ENCODE results near the gene EFCAB8.

Gene EFCAB8

DNA sequence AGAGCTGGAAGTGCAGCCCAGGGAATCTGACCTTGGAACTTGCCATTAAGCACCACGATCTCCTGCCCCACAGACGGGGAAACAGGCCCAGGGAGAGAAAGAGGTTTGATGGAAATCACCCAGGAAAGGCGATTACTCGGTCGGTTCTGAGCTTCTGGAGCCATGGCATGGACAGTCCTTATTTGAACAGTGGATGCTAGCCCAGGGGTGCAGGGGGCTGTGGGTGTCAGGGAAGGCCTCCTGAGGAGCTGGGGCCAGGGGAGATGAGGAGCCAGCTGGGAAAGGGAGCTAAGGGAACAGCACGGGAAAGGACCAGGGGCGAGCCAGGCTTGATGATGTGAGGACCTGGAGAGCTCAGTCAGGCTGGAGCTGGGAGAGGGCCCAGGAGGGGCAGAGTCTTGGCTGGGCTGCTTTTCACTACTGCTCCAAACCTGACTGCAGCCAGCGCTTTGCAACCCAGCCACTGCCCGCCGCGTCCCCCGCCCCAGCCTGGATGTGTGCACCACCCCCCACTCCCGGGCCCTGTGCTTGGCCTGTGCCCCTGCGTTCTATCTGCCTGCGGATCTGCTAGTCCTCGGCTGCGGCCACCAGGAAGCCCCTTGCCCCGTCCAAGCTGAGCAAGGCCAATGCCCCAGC, 127.7 kb downstream of the EFCAB8 start:
- no peaks in the 10 kb centered on the region for H3K27me3 ChIP-seq (ENCODE audit: control insufficient read depth, insufficient read depth, low read length)
- TF ChIP-seq, protein P1, sequence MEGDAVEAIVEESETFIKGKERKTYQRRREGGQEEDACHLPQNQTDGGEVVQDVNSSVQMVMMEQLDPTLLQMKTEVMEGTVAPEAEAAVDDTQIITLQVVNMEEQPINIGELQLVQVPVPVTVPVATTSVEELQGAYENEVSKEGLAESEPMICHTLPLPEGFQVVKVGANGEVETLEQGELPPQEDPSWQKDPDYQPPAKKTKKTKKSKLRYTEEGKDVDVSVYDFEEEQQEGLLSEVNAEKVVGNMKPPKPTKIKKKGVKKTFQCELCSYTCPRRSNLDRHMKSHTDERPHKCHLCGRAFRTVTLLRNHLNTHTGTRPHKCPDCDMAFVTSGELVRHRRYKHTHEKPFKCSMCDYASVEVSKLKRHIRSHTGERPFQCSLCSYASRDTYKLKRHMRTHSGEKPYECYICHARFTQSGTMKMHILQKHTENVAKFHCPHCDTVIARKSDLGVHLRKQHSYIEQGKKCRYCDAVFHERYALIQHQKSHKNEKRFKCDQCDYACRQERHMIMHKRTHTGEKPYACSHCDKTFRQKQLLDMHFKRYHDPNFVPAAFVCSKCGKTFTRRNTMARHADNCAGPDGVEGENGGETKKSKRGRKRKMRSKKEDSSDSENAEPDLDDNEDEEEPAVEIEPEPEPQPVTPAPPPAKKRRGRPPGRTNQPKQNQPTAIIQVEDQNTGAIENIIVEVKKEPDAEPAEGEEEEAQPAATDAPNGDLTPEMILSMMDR (IDR thresholded peaks at IDR 0.05), result no peak
- no peak overlapping the region for H3K27ac ChIP-seq
- no peaks in the 10 kb centered on the region for H3K36me3 ChIP-seq (ENCODE audit: control insufficient read depth, insufficient read depth, low read length)
- H2AFZ ChIP-seq, result no peak overlapping the region
- no peaks in the 10 kb centered on the region for H3K4me1 ChIP-seq
- no peaks in the 10 kb centered on the region for H3K79me2 ChIP-seq
- no peak overlapping the region for H3K9ac ChIP-seq
- no peak overlapping the region for H3K4me2 ChIP-seq (ENCODE audit: low read length)
- H3K9me3 ChIP-seq (ENCODE audit: control insufficient read depth, low read length), result no peaks in the 10 kb centered on the region
- H3K4me3 ChIP-seq (ENCODE audit: low read depth, low read length), result no peak overlapping the region

DNA sequence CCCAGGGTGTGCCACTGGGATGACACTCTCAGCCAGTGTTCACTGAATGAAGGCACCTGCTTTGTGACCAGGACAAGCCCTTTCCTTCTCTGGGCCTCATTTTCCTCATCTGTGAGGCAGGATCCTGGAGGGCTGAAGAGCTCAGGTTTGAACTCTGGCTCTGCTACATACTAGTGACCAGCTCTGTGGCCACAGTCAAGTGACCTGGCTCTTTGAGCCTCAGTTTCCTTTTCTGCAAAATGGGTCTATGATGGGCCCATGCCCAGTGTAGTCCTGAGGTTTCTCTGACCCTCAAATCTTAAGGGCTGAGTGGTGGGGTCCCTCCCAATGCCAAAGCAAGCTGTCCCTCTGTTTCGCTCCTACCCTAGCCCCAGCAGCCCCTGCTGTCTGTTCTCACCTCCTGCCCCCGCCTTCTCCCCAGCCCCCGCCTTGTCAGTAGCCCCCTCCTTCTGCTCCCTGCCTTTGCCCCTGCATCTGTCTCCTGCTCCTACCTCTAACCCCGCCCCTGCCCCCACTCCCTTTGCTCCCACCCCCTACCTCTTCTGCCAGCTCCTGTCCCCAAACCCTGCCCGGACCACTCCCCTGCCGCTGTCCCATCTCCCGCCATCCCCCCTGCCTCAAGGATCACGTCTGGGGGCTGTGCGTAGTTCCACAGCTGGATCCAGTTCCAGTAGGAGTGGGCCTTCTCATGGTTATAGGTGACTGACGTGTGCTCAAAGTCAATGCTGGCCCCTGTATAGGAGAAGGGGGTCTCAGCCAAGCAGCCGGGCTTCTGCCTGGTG, 128.5 kb downstream of the EFCAB8 start:
- Histone ChIP-seq H3K27me3 (ENCODE audit: control insufficient read depth, insufficient read depth, low read length) (no peaks in the 10 kb centered on the region), H3K4me2 (ENCODE audit: low read length) (no peak overlapping the region), H3K4me1 (no peaks in the 10 kb centered on the region), H2AFZ (no peak overlapping the region), H3K79me2 (no peaks in the 10 kb centered on the region), H3K27ac (no peak overlapping the region), H3K9me3 (ENCODE audit: control insufficient read depth, low read length) (no peaks in the 10 kb centered on the region), H3K4me3 (ENCODE audit: low read depth, low read length) (no peak overlapping the region), H3K36me3 (ENCODE audit: control insufficient read depth, insufficient read depth, low read length) (no peaks in the 10 kb centered on the region), H3K9ac (no peak overlapping the region)
- TF ChIP-seq, protein P1 (IDR thresholded peaks at IDR 0.05), result no peak

DNA sequence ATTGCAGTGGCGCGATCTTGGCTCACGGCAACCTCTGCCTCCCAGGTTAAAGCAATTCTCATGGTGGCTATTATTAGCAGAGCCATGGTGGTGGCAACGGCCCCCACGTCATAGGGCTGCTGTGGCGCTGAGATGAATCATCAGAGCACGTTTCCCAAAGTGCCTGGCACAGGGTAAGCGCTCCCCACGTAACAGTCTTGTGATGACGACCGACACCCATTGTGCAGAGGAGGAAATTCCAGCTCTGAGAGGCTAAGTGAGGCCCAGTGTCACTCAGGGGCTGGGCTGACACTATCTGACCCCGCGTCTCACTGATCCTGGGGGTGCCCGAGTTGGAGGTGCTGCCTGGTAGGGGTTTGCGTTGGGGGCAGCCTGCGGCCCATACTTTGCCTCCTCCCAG, 129.3 kb downstream of the EFCAB8 start:
- no peaks in the 10 kb centered on the region for H3K79me2 ChIP-seq
- no peaks in the 10 kb centered on the region for H3K36me3 ChIP-seq (ENCODE audit: control insufficient read depth, insufficient read depth, low read length)
- H3K27me3 ChIP-seq (ENCODE audit: control insufficient read depth, insufficient read depth, low read length), result no peaks in the 10 kb centered on the region
- no peak overlapping the region for H2AFZ ChIP-seq
- H3K9ac ChIP-seq, result no peak overlapping the region
- H3K4me1 ChIP-seq, result no peaks in the 10 kb centered on the region
- H3K9me3 ChIP-seq (ENCODE audit: control insufficient read depth, low read length), result no peaks in the 10 kb centered on the region
- no peak overlapping the region for H3K27ac ChIP-seq
- H3K4me3 ChIP-seq (ENCODE audit: low read depth, low read length), result no peak overlapping the region
- no peak overlapping the region for H3K4me2 ChIP-seq (ENCODE audit: low read length)
- TF ChIP-seq, protein P1 (IDR thresholded peaks at IDR 0.05), result no peak

DNA sequence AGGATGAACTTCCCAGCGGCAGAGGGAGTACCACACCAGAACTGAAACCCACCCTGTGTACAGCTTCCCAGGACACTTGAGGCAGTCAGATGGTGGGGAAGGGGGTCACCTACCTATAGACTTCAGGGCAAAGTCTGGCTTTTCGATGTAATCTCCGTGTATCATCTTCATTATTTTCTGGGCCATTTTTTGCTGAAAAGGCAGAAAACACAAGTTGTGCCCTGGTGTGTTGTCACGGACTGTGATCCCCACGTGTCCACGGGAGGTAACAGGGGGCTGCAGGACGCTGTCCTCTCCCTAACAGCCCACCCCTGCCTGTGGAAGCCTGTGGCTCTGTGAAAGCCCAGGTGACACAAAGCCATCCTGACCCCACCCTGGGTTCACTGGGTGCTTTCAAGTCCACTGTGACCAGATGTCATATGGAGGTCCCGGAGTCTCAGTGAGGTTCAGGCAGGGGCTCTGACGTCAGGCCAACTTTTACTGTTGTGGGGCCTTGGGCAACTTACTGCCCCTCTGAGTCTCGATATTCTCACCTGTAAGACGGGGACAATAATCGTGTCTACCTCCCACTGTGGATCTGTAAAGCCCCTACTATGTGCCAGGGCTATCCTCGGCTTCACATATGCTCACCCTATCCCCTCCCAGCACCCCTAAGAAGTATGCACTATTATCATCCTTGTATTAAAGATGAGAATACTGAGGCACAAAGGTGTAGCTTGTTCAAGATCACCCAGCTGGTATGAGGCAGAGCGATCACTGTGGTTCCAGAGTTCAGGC, 131.0 kb downstream of the EFCAB8 start:
- H3K9ac ChIP-seq, result no peak overlapping the region
- TF ChIP-seq, protein P1 (IDR thresholded peaks at IDR 0.05), result no peak
- no peak overlapping the region for H3K4me2 ChIP-seq (ENCODE audit: low read length)
- H2AFZ ChIP-seq, result no peak overlapping the region
- H3K9me3 ChIP-seq (ENCODE audit: control insufficient read depth, low read length), result no peaks in the 10 kb centered on the region
- no peaks in the 10 kb centered on the region for H3K27me3 ChIP-seq (ENCODE audit: control insufficient read depth, insufficient read depth, low read length)
- H3K79me2 ChIP-seq, result no peaks in the 10 kb centered on the region
- H3K4me1 ChIP-seq, result no peaks in the 10 kb centered on the region
- H3K4me3 ChIP-seq (ENCODE audit: low read depth, low read length), result no peak overlapping the region
- no peaks in the 10 kb centered on the region for H3K36me3 ChIP-seq (ENCODE audit: control insufficient read depth, insufficient read depth, low read length)
- no peak overlapping the region for H3K27ac ChIP-seq

Measured in parathyroid adenoma (tissue), 2 donors.